ENCODE data around the gene ITGB1BP1.

DNA sequence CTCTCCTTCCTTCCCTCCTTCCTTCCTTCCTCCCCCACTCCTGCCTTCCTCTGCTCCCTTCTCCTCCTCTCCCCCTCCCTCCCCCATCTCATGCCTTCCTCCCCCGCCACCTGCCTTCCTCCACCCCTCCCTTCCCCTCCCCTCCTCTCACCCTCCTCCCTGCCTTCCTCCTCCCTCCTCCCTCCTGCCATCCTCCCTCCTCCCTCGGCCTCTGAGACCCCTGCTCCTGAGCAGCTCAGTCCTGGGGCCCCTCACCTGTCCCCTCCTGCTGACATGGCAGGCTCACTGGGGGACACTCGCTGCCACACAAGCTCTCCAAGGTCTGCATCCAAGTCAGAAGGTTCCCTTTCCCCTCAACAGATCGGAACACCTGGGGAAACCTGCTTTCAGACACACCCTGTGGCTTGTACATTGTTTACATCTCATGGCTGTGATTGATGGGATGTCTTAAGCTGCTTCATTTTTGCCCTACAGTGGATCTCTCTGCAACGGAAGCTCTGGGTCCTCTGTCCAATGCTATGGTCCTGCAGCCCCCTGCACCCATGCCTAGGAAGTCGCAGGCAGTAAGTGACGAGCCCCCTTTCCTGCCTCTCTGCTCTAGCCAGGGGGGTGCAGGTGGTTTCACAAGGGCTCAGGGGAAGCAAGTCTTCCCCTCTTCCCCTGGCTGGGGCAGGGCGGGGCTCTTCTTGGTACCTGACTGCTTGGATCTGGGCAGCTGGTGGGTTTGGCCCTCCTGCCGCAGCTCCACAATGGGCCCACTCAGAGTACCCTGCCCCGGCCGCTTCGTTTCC lies 22.9 kb downstream of the ITGB1BP1 start:
- TF ChIP-seq, protein P1, sequence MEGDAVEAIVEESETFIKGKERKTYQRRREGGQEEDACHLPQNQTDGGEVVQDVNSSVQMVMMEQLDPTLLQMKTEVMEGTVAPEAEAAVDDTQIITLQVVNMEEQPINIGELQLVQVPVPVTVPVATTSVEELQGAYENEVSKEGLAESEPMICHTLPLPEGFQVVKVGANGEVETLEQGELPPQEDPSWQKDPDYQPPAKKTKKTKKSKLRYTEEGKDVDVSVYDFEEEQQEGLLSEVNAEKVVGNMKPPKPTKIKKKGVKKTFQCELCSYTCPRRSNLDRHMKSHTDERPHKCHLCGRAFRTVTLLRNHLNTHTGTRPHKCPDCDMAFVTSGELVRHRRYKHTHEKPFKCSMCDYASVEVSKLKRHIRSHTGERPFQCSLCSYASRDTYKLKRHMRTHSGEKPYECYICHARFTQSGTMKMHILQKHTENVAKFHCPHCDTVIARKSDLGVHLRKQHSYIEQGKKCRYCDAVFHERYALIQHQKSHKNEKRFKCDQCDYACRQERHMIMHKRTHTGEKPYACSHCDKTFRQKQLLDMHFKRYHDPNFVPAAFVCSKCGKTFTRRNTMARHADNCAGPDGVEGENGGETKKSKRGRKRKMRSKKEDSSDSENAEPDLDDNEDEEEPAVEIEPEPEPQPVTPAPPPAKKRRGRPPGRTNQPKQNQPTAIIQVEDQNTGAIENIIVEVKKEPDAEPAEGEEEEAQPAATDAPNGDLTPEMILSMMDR (IDR thresholded peaks at IDR 0.05): no peak
- TF ChIP-seq EZH2 (IDR thresholded peaks at IDR 0.05) (no peak), EZH2phosphoT487 (IDR thresholded peaks at IDR 0.05) (no peak)

All from neural progenitor cell (in vitro differentiated cells).